GM19324 (cell line): Measurements from ENCODE around the gene ANAPC1.
A peak's percentile ranks its signal among the peaks of the same experiment; 100 is the strongest.
"Not testable (repeated sequence)": the region's sequence is repeated elsewhere in the genome, so short reads cannot be mapped to it uniquely, and the experiment has no call there.

Experiments
- ATAC-seq: cut with Tn5 transposase; IDR thresholded peaks from one replicate; pipeline ENCODE4 v1.9.1; 2021; ENCODE audit warnings: mild to moderate bottlenecking, moderate library complexity; ENCODE audit not compliant: unreplicated experiment, low FRiP score

Gene ANAPC1, protein sequence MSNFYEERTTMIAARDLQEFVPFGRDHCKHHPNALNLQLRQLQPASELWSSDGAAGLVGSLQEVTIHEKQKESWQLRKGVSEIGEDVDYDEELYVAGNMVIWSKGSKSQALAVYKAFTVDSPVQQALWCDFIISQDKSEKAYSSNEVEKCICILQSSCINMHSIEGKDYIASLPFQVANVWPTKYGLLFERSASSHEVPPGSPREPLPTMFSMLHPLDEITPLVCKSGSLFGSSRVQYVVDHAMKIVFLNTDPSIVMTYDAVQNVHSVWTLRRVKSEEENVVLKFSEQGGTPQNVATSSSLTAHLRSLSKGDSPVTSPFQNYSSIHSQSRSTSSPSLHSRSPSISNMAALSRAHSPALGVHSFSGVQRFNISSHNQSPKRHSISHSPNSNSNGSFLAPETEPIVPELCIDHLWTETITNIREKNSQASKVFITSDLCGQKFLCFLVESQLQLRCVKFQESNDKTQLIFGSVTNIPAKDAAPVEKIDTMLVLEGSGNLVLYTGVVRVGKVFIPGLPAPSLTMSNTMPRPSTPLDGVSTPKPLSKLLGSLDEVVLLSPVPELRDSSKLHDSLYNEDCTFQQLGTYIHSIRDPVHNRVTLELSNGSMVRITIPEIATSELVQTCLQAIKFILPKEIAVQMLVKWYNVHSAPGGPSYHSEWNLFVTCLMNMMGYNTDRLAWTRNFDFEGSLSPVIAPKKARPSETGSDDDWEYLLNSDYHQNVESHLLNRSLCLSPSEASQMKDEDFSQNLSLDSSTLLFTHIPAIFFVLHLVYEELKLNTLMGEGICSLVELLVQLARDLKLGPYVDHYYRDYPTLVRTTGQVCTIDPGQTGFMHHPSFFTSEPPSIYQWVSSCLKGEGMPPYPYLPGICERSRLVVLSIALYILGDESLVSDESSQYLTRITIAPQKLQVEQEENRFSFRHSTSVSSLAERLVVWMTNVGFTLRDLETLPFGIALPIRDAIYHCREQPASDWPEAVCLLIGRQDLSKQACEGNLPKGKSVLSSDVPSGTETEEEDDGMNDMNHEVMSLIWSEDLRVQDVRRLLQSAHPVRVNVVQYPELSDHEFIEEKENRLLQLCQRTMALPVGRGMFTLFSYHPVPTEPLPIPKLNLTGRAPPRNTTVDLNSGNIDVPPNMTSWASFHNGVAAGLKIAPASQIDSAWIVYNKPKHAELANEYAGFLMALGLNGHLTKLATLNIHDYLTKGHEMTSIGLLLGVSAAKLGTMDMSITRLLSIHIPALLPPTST (N-terminal part only)

DNA sequence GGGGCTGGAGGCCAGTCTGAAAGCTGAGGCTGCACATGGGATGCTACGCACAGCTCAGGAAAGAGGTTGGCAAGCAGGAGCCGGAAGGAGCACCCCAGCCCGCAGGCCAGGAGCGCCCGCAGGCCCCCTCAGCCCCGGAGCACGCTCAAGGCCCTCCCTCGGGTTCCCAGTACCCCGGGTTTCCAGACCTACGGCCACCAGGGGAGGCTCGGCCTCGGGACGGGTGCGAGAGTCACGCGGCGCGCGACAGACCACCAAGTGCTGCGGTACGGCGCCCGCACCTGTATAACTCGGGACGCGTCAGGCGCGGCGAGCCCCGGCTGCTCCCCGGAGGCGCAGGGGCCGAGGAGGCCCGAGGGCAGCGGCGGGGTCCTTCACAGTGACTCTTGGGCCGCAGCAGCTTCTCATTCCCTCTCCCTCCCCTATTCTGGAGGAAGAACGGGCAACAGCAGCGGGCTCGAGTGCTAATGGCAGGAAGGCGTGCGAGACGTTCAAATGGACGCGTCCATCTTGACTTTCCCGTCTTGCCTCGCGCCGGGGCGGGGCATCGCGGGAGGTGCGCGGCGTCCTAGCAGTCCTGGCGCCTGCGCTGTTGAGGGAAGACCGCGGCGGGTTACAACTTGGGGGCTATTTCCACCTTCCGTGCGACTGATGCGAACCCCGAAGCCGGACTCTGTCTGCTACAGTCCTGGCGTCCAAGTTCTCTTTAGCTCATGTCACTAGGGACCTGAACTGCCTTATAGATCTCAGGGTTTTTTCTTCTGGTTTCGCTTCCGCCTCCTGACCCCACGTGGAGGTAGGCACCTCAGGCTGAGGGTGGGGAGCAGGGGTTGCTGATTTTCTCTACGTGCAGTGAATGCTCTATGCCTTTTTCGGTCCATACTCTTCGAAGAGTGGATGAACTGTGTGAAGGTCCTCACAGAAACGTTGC is at the start of gene ANAPC1:
TSS of gene ANAPC1 (minus strand) at position 533 of the 931 bp plus-strand sequence. CDS start 3,368 bp downstream, outside the sequence.
- ATAC-seq: peak; percentile 89

DNA sequence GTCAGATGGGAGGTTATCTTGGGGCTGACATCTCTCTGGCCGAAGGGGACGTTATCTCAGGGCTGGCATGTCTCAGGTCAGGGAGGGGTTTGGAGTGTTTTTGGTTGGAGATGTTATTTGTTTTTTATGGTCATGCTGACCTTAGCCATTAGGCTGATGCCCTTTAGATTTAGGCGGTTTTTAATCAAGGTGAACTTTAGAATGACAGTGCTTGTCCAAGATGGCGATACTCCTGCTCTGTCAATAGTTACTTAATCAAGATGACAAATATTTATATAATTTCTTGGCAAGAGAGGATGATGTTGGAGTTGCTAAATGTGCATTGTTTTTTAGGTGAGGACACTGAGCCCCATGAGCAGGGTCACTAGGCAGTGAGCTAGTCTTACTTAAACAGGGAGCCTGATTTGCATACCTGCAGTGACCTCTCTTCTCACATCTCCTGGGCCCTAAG is 48.9 kb upstream of the ANAPC1 start:
- ATAC-seq: no peak

DNA sequence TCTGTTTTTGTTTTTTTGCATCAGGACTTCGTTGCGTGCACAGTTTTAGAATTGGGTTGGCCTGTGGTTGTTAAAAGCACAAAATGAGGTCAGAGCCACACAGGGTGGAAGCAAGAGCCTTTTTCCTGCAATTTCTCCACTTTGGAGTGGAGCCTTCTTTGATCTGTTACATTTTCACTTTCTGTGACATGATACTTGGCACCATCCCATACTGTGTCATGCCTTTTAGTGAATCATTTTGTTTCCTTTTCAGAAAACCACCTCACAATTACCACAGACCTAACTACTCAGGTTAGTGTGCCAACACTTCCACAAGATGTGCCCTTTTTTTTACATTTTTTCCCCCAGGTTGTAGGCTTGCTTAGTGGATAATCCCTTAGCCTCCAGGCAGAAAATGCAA is 46.9 kb upstream of the ANAPC1 start:
- no peak for ATAC-seq

DNA sequence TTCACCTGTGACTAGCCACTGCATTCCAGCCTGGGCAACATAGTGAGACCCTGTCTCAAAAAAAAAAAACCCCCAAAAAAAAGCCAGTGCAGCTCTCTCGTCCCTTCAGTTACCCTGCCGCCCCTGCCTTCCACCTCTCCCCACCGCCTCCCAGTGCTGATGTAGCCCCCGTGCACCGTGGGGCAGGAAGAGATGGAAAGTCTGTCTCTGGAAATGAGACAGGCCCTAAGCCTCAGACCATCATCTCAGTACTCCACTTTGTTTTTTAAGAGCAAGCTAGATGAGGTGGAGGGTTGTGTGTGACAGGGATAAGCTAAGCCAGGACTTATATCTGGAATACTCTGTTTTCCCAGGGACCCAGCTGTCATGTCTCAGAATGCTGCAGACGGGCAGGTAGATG is 46.4 kb upstream of the ANAPC1 start:
- no peak for ATAC-seq

DNA sequence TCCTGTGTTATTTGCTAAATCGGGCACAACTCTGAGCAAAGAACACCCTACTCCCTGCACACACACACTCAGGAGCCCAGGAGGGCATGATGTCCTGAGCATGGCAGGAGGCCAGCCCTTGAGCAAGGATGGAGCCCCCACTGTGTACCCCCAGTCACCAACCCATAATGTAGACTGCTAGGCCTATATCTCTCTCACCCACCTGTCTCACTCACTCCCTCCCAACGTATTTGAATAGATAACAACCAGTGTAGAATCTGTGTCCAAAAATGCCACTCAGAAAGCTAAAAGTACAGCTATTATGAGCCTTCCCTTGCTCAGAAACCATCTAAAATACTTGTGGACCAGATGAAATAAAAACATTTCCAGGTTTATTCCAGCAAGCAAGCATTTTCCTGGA is 43.7 kb upstream of the ANAPC1 start:
- ATAC-seq: no peak

DNA sequence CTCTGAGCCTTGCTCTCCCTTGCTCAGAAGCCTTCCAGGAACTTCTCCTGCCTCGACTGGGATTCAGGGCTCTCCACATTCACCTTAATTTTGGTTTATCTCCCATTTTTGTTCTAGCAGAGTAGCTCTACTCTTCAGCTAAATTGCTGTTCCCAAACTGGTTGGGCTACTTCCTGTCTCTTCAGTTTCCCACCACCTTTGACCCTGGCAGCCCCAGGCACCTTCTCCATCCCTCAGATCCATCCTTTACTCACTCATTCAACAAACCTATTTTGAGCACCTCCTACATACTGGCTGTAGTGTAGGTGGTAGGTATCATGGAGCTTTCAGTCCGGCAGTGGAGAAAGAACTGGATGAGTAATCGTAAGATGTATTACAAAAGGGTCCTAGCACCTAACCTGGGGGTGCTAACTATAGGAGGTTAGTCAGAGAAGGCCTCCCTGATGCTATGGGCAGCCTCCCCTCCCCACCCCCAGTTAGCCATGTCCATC is 40.7 kb upstream of the ANAPC1 start:
- ATAC-seq: no peak

DNA sequence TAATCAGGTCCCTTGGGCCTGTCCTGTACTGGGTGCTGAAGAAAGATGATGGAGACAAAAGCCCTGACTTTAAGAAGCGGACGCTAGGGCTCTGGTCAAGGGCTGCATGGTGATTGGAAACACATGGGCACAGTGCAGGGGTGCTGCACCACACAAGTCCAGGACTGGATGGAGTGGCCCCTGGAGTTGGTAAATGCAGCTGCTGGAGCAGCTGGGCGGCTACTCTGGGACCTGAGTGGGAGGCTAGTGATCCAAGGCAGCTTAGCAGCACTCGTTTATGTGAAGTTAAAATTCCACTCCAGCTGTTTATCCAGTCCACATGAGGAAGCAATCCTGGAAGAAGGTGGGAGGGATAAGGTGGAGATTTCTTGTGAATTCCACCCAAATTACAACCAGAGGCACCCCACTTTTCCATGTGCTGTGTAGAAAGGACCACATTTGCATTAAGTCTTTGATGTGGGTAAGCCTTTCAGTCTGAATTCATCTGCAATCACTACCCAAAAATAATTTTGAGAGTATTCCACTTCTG is 39.3 kb upstream of the ANAPC1 start:
- no peak for ATAC-seq

DNA sequence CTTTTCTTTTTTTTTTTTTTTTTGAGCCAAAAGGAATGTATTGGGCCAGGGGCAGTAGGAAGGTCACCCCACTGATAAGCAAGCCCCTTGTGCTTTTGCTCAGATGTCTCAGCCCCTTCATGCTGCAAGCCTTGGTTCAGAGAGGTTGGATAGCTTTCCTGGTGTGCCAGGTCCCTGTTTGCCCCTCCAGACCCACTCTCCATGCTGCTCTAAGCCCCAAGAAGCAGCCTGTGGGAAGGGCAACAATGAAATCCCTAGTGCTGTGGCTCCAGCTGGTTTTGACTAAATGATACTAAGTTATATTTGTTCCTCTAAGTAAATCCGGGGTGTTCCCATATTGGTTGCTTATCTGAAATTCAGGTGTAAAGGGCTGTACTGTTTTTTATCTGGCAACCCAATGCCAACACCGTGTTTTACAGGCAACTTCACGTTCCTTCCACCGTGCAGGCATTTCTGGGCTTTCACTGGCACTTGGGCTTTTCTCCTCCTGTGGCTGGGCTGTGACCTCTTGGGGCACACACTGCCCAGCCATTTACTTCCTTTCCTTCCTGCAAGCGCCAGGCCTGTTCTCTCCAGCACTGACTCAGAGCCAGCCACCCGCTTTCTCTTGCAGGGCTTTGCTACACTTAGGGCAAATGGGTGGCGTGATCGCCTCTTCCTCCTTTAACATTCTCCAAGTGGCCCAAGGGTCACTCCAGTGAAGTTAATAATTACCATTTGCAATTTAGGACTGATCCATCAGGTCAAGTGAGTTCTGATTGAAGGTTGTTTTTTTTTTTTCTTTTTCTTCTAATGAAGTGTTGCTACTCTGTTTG is 36.0 kb upstream of the ANAPC1 start:
- ATAC-seq: no peak

DNA sequence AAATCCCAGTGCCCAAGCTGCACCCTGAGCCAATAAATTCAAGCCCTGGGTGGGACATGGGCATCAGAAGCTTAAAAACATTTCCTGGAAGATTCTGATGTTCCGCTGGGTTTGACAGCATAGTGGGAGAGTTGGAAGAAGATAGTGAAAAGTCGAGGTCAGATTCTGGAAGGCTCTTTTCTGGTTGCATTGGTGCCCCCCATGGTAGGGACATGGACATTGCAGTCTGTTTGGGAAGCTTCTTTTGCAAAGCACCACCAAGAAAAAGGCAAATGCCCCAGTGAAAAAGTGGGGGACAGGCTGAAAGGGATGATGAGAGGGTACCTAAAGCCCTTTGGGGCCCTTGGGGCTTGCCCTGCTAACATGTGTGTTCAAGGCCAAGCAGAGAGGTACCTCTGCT is 35.4 kb upstream of the ANAPC1 start:
- no peak for ATAC-seq

DNA sequence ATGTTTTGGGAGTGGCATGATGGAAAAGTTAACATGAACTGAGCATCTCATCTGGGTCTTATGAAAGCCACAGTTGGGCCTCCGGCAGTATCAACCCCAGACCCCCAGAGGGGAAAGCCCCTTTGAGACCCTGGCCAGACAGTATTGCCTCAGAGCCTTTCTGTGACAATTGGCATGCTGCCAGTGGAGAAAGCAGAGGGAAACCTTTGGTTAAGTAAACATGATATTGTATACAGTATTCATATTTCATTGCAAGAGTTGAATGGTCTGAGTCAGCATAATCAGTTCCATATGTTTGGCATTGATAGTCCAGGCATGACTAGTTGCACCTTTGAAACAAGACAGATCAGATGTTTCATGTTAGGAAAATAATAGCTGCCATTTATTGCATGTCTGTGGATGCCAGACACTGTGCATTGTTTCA is 34.4 kb upstream of the ANAPC1 start:
- no peak for ATAC-seq

DNA sequence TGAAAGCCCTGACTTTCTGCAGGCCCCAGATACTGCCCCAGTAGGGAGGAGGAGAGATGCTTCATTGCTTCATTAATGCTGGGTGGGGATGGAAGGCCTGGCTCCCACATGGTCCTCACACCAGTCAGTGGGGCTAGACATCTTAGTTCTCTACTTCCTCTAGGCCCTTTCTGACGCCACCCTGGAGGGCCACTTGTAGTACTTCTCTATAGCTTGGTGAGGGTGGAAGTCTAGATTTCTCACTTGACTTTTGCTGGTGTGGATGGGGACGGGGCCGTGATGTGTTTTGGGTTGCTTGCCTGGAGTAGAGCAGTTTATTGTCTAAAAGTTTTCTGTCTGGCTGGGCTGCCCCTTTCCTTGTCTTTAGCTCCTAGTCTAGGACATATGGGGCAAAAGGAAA is 33.1 kb upstream of the ANAPC1 start:
- ATAC-seq: no peak

DNA sequence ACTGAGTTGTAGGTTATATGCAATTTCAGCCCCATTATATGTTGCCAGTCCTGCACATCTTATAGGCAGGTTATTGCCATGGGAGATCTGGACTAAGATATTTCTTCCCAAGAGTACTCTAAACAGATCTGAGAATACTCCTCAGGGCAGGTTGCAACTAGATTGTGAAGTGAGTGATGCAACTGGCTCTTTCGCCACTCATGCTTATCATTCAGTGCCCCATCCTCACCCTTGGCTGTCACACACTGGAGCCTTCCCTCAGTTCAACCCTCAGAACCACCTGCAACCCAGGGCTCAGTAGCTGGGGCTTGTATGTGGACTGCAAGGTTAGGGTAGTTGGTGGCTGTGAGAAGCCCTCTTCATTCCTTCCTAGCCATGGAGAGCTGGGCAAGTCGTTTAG is 28.6 kb upstream of the ANAPC1 start:
- no peak for ATAC-seq

DNA sequence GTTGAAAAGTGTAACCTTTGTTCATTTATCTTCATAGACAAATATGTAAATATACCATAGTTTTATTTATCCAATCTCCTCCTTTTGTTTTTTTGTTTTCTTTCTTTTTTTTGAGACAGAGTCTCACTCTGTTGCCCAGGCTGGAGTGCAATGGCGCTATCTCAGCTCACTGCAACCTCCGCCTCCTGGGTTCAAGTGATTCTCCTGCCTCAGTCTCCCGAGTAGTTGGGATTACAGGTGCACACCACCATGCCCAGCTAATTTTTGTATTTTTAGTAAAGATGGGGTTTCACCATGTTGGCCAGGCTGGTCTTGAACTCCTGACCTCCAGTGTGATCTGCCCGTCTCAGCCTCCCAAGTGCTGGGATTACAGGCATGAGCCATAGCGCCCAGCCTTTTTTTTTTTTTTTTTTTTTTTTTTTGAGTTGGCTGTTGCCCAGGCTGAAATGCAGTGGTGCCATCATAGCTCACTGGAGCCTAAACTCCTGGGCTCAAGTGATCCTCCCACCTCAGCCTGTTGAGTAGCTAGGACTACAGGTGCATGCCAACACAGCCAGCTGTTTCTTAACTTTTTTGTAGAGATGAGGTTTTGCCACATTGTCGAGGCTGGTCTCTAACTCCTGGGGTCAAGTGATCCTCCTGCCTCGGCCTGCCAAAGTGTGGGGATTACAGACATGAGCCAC is 27.4 kb upstream of the ANAPC1 start:
- not testable (repeated sequence) for ATAC-seq

DNA sequence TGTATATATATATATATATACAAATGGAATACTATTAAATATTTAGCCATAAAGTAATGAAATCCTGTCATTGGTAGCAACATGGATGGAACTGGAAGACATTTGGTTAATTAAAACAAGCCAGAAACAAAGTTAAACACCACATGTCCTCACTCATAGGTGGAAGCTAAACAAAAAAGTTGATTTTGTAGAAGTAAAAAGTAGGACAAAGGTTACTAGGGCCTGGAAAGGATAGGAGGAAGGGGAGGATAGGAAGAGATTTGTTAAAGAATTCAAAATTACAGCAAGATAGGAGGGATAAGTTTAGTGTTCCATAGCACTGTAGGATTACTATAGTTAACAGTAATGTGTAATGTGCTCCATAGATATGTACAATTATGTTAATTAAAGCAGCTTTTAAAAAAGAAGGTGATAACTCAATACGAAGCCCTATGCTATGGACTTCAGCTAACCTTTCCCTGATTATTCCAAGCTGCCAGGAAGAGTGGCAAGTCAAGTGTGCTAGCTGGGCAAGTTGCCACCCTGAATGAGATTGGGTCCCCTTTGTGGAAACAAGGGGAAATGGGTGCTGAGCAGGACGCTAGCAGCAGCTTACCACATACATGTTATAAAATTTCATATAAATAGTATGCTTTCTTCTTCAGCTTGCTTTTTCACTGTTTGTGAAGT is 26.8 kb upstream of the ANAPC1 start:
- ATAC-seq: no peak

DNA sequence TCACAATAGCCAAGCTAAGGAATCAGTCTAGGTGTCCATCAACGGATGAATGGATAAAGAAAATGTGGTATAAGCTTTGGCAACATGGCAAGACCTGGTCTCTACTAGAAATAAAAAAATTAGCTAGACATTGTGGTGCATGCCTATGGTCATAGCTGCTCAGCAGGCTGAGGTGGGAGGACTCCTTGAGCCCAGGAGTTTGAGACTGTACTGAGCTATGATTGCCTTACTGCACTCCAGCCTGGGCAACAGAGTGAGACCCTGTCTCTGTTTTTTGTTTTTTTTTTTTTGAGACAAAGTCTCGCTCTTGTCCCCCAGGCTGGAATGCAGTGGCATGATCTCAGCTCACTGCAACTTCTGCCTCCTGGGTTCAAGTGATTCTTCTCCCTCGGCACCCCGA is 26.0 kb upstream of the ANAPC1 start:
- not testable (repeated sequence) for ATAC-seq

DNA sequence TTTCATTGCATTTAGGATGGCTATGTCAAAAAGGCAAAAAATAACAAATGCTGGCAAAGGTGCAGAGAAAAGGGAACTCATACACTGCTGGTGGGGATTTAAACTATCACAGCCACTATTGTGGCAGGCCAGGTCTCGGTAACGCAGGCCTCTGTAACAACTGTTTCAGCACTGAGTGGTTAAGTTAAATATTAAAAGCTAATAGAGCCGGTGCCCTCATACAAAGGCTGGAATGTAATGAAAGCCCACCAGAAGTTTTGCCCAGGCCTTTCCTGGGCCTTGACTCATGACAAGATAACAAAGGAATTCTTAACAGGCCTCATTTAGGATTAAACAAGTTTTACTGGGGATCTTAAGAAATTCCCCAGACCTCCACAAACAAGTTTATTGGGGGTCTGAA is 25.1 kb upstream of the ANAPC1 start:
- no peak for ATAC-seq

DNA sequence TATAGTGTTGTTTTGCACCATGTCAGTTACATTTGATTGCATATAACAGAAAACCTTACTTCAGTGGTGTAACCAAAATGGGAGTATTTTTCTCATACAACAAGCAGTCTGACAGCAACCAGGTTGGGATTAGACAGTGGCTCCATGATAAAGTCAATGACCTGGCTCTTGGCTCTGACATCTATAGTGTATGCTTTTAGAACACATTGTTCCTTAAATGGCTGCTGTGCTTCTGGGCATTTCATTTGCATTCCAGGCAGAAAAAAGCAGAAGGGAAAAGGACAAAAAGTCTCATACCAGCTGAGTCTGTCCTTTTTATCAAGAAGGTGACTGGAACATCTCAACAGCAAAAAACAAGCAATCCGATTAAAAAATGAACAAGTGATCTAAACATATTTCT is 24.6 kb upstream of the ANAPC1 start:
- no peak for ATAC-seq
